DND-41 (cell line): ENCODE measurements around the gene LRP1.

Experiments used
- ATAC-seq: fragments of 200-7000 bp; cut with Tn5 transposase; 3 replicates; pipeline ENCODE4 v1.9.1; 2021; ENCODE audit warnings: low read depth; ENCODE audit not compliant: insufficient read depth
- DNase-seq: peaks from one replicate; pipeline ENCODE4 v3.0.0-alpha.2; 2020
- H2AFZ ChIP-seq: 2 replicates; pipeline ENCODE4 v1.6.0; 2012; ENCODE audit warnings: low read depth, low read length
- H3K27ac ChIP-seq: 2 replicates; pipeline ENCODE4 v1.5.1; 2012; ENCODE audit warnings: low read length, inconsistent platforms
- H3K27me3 ChIP-seq: fragments of 200-600 bp; sonication (generic); 2 replicates; pipeline ENCODE4 v1.6.0; 2012; ENCODE audit warnings: low read length, mild to moderate bottlenecking, inconsistent platforms; ENCODE audit not compliant: insufficient read depth, poor library complexity
- H3K36me3 ChIP-seq: 2 replicates; pipeline ENCODE4 v1.5.1; 2012; ENCODE audit warnings: low read length, inconsistent platforms; ENCODE audit not compliant: insufficient read depth
- H3K4me1 ChIP-seq: 2 replicates; pipeline ENCODE4 v1.5.1; 2012; ENCODE audit warnings: mild to moderate bottlenecking, low read length; ENCODE audit not compliant: insufficient read depth
- H3K4me2 ChIP-seq: 2 replicates; pipeline ENCODE4 v1.6.0; 2012; ENCODE audit warnings: mild to moderate bottlenecking, moderate library complexity, low read length, inconsistent platforms; ENCODE audit not compliant: insufficient read depth
- H3K4me3 ChIP-seq, 2 experiments: fragments of 200-600 bp in 1 of 2; shearing (Covaris generic) in 1 of 2; 2 replicates each; pipeline ENCODE4 v1.5.1; 2012 to 2016; ENCODE audit warnings: inconsistent platforms in 2 of 2, low read length in 2 of 2, mild to moderate bottlenecking in 2 of 2, low read depth in 1 of 2, moderate library complexity in 1 of 2
- H3K79me2 ChIP-seq: 2 replicates; pipeline ENCODE4 v1.6.0; 2012; ENCODE audit warnings: low read length, inconsistent platforms; ENCODE audit not compliant: insufficient read depth
- H3K9ac ChIP-seq: 2 replicates; pipeline ENCODE4 v1.6.0; 2012; ENCODE audit warnings: low read depth, mild to moderate bottlenecking, inconsistent platforms, low read length, moderate library complexity
- H3K9me3 ChIP-seq: 2 replicates; pipeline ENCODE4 v1.5.1; 2012; ENCODE audit warnings: low read length, moderate library complexity, mild to moderate bottlenecking, inconsistent platforms; ENCODE audit not compliant: insufficient read depth, severe bottlenecking
- H4K20me1 ChIP-seq: 2 replicates; pipeline ENCODE4 v1.6.0; 2012; ENCODE audit warnings: low read length; ENCODE audit not compliant: insufficient read depth
- CTCF ChIP-seq: IDR thresholded peaks from 2 replicates; pipeline ENCODE4 v1.5.1; 2012; ENCODE audit warnings: borderline replicate concordance, low read length, moderate library complexity, mild to moderate bottlenecking; ENCODE audit not compliant: poor library complexity, severe bottlenecking; ENCODE audit errors: extremely low read depth
- EZH2 ChIP-seq: IDR thresholded peaks from 3 replicates; pipeline ENCODE4 v1.6.1; 2012; ENCODE audit warnings: borderline replicate concordance, low read depth, mild to moderate bottlenecking, moderate library complexity, low read length, inconsistent platforms; ENCODE audit not compliant: severe bottlenecking

Gene LRP1

GRCh38 chr12:57175428-57176138 is 47.3 kb downstream of the LRP1 start:
- no peak overlapping the region for H2AFZ ChIP-seq
- no peak overlapping the region for H3K27ac ChIP-seq
- ATAC-seq (no peak), DNase-seq (no peak)
- H3K36me3 ChIP-seq = no peaks in the 10 kb centered on the region
- TF ChIP-seq EZH2 (no peak), CTCF (peak; percentile 69)
- H4K20me1 ChIP-seq = no peaks in the 10 kb centered on the region; the same call in 1 of the 2 replicates
- no peaks in the 10 kb centered on the region for H3K79me2 ChIP-seq
- no peak overlapping the region for H3K4me2 ChIP-seq
- H3K27me3 ChIP-seq = peaks cover 3% of the 10 kb centered on the region
- no peak overlapping the region for H3K9ac ChIP-seq
- no peaks in the 10 kb centered on the region for H3K9me3 ChIP-seq
- no peak overlapping the region for H3K4me3 ChIP-seq
- H3K4me1 ChIP-seq = no peaks in the 10 kb centered on the region

- ATAC-seq = no peak
- Histone ChIP-seq H3K27me3 (no peaks in the 10 kb centered on the region), H3K4me2 (no peak overlapping the region), H3K9ac (no peak overlapping the region), H3K4me1 (no peaks in the 10 kb centered on the region), H3K9me3 (no peaks in the 10 kb centered on the region), H3K4me3 (no peak overlapping the region), H3K79me2 (no peaks in the 10 kb centered on the region), H4K20me1 (no peaks in the 10 kb centered on the region; the same call in 1 of the 2 replicates), H2AFZ (no peak overlapping the region), H3K27ac (no peak overlapping the region), H3K36me3 (no peaks in the 10 kb centered on the region)
- TF ChIP-seq EZH2 (no peak), CTCF (no peak)
- no peak for DNase-seq
Observed at GRCh38 chr12:57176139-57176477, 47.8 kb downstream of the LRP1 start.

- Histone ChIP-seq H3K9ac (no peak overlapping the region), H2AFZ (no peak overlapping the region), H3K27me3 (no peaks in the 10 kb centered on the region), H3K36me3 (no peaks in the 10 kb centered on the region), H3K27ac (no peak overlapping the region), H3K79me2 (no peaks in the 10 kb centered on the region), H3K4me3 (no peak overlapping the region), H4K20me1 (no peaks in the 10 kb centered on the region; the same call in 1 of the 2 replicates), H3K4me2 (no peak overlapping the region), H3K4me1 (no peaks in the 10 kb centered on the region), H3K9me3 (no peaks in the 10 kb centered on the region)
- no peak for DNase-seq
- TF ChIP-seq EZH2 (no peak), CTCF (no peak)
- no peak for ATAC-seq
Observed at GRCh38 chr12:57176846-57177245, 48.6 kb downstream of the LRP1 start.
